ENCODE results near the gene ADAMTS12. TPM values are rescaled to one million over a fixed set of nuclear protein-coding genes. Genes with fewer than 3 reads are reported as not detected.
"Not testable (repeated sequence)": the region's sequence is repeated elsewhere in the genome, so short reads cannot be mapped to it uniquely, and the experiment has no call there.

ADAMTS12 gene
- polyA plus RNA-seq, 3 donors from 2014 or later, result not detected

- H3K36me3 Mint-ChIP-seq, result peaks cover 0 to 4% (median 0%) of the 10 kb centered on the region in 3 donors
- no peak overlapping the region for H3K4me3 Mint-ChIP-seq
- peaks cover 0 to 17% (median 0%) of the 10 kb centered on the region in 6 donors for H3K9me3 Mint-ChIP-seq
- DNase-seq, result no peak
- H3K4me1 Mint-ChIP-seq, result peaks cover 2 to 6% of the 10 kb centered on the region in 2 donors
- H3K27me3 Mint-ChIP-seq (ENCODE audit: low read depth in 3 of 3), result peaks cover 5 to 26% (median 9%) of the 10 kb centered on the region in 3 donors
- H3K27ac Mint-ChIP-seq, result no peak overlapping the region
Observed at GRCh38 chr5:33890131-33891032, 1.4 kb downstream of the ADAMTS12 start.

GRCh38 chr5:33888587-33888986 lies 3.2 kb downstream of the ADAMTS12 start:
- no peak overlapping the region for H3K4me3 Mint-ChIP-seq
- H3K9me3 Mint-ChIP-seq, result peaks cover 0 to 6% (median 0%) of the 10 kb centered on the region in 6 donors
- DNase-seq, result no peak
- peaks cover 2 to 6% of the 10 kb centered on the region in 2 donors for H3K4me1 Mint-ChIP-seq
- H3K36me3 Mint-ChIP-seq, result peaks cover 0 to 4% (median 0%) of the 10 kb centered on the region in 3 donors
- no peak overlapping the region for H3K27ac Mint-ChIP-seq
- peaks cover 0 to 30% (median 8%) of the 10 kb centered on the region in 3 donors for H3K27me3 Mint-ChIP-seq (ENCODE audit: low read depth in 3 of 3)

- Mint-ChIP-seq H3K4me3 (no peak overlapping the region), H3K4me1 (peaks cover 2 to 6% of the 10 kb centered on the region in 2 donors), H3K27me3 (ENCODE audit: low read depth in 3 of 3) (peaks cover 0 to 25% (median 4%) of the 10 kb centered on the region in 3 donors), H3K9me3 (peaks cover 0 to 6% (median 0%) of the 10 kb centered on the region in 6 donors), H3K36me3 (no peaks in the 10 kb centered on the region), H3K27ac (no peak overlapping the region)
- no peak for DNase-seq
Observed at GRCh38 chr5:33887268-33887667, 4.5 kb downstream of the ADAMTS12 start.

- no peaks in the 10 kb centered on the region for H3K36me3 Mint-ChIP-seq
Observed at GRCh38 chr5:33886283-33886682, 5.5 kb downstream of the ADAMTS12 start.

GRCh38 chr5:33885679-33886078 lies 6.1 kb downstream of the ADAMTS12 start:
- no peak for DNase-seq
- Mint-ChIP-seq H3K9me3 (peaks cover 0 to 3% (median 0%) of the 10 kb centered on the region in 6 donors), H3K4me3 (no peak overlapping the region), H3K27me3 (ENCODE audit: low read depth in 3 of 3) (peaks cover 0 to 20% (median 0%) of the 10 kb centered on the region in 3 donors), H3K36me3 (no peaks in the 10 kb centered on the region), H3K27ac (no peak overlapping the region), H3K4me1 (no peaks in the 10 kb centered on the region)

More at GRCh38 chr5:33886283-33886682, 5.5 kb downstream of the ADAMTS12 start:
- H3K27me3 Mint-ChIP-seq (ENCODE audit: low read depth in 3 of 3), result peaks cover 0 to 25% (median 0%) of the 10 kb centered on the region in 3 donors
- no peak for DNase-seq
- no peak overlapping the region for H3K27ac Mint-ChIP-seq
- H3K4me1 Mint-ChIP-seq, result peaks cover 0 to 2% of the 10 kb centered on the region in 2 donors
- H3K9me3 Mint-ChIP-seq, result peaks cover 0 to 3% (median 0%) of the 10 kb centered on the region in 6 donors
- no peak overlapping the region for H3K4me3 Mint-ChIP-seq

GRCh38 chr5:33883482-33883881 lies 8.3 kb downstream of the ADAMTS12 start:
- H3K27ac Mint-ChIP-seq, result no peak overlapping the region
- H3K4me1 Mint-ChIP-seq, result no peaks in the 10 kb centered on the region
- DNase-seq, result no peak
- H3K4me3 Mint-ChIP-seq, result no peak overlapping the region
- no peaks in the 10 kb centered on the region for H3K36me3 Mint-ChIP-seq
- H3K9me3 Mint-ChIP-seq, result peaks cover 0 to 3% (median 0%) of the 10 kb centered on the region in 6 donors
- H3K27me3 Mint-ChIP-seq (ENCODE audit: low read depth in 3 of 3), result peaks cover 0 to 4% (median 4%) of the 10 kb centered on the region in 3 donors

- Mint-ChIP-seq H3K36me3 (no peaks in the 10 kb centered on the region), H3K27me3 (ENCODE audit: low read depth in 3 of 3) (peaks cover 0 to 4% (median 4%) of the 10 kb centered on the region in 3 donors), H3K27ac (no peak overlapping the region), H3K4me1 (no peaks in the 10 kb centered on the region), H3K4me3 (no peak overlapping the region), H3K9me3 (peaks cover 0 to 4% (median under 1%) of the 10 kb centered on the region in 6 donors)
- DNase-seq, result no peak
Observed at GRCh38 chr5:33880319-33880718, 11.5 kb downstream of the ADAMTS12 start.

- no peak for DNase-seq
- H3K9me3 Mint-ChIP-seq, result peaks cover 0 to 4% (median 1%) of the 10 kb centered on the region in 6 donors
- H3K27me3 Mint-ChIP-seq (ENCODE audit: low read depth in 3 of 3), result peaks cover 0 to 6% (median 0%) of the 10 kb centered on the region in 3 donors
- H3K36me3 Mint-ChIP-seq, result no peaks in the 10 kb centered on the region
- no peaks in the 10 kb centered on the region for H3K4me1 Mint-ChIP-seq
- H3K27ac Mint-ChIP-seq, result no peak overlapping the region
- no peak overlapping the region for H3K4me3 Mint-ChIP-seq
Observed at GRCh38 chr5:33877449-33877848, 14.3 kb downstream of the ADAMTS12 start.

GRCh38 chr5:33867241-33867640 lies 24.5 kb downstream of the ADAMTS12 start:
- H3K4me1 Mint-ChIP-seq, result no peaks in the 10 kb centered on the region
- no peak for DNase-seq
- H3K9me3 Mint-ChIP-seq, result peaks cover 5 to 36% (median 14%) of the 10 kb centered on the region in 6 donors
- no peaks in the 10 kb centered on the region for H3K36me3 Mint-ChIP-seq
- H3K4me3 Mint-ChIP-seq, result no peak overlapping the region
- H3K27ac Mint-ChIP-seq, result no peak overlapping the region
- peaks cover 0 to 5% (median 4%) of the 10 kb centered on the region in 3 donors for H3K27me3 Mint-ChIP-seq (ENCODE audit: low read depth in 3 of 3)

GRCh38 chr5:33859177-33859576 lies 32.6 kb downstream of the ADAMTS12 start:
- H3K4me3 Mint-ChIP-seq; H3K9me3 Mint-ChIP-seq; H3K36me3 Mint-ChIP-seq; H3K27me3 Mint-ChIP-seq (ENCODE audit: low read depth in 3 of 3); H3K27ac Mint-ChIP-seq; H3K4me1 Mint-ChIP-seq: not testable (repeated sequence)
- DNase-seq, result peak in 2 of 3 donors; percentile 7 to 10

- Mint-ChIP-seq H3K36me3 (no peaks in the 10 kb centered on the region), H3K4me3 (no peak overlapping the region), H3K9me3 (peaks cover 0 to 4% (median 0%) of the 10 kb centered on the region in 6 donors), H3K27ac (no peak overlapping the region), H3K27me3 (ENCODE audit: low read depth in 3 of 3) (peaks cover 2 to 6% (median 5%) of the 10 kb centered on the region in 3 donors), H3K4me1 (no peaks in the 10 kb centered on the region)
- no peak for DNase-seq
Observed at GRCh38 chr5:33857037-33857436, 34.8 kb downstream of the ADAMTS12 start.

GRCh38 chr5:33855396-33855795 lies 36.4 kb downstream of the ADAMTS12 start:
- Mint-ChIP-seq H3K4me3 (no peak overlapping the region), H3K27me3 (ENCODE audit: low read depth in 3 of 3) (peaks cover 0 to 4% (median 3%) of the 10 kb centered on the region in 3 donors), H3K36me3 (no peaks in the 10 kb centered on the region), H3K27ac (no peak overlapping the region), H3K9me3 (peaks cover 0 to 4% (median 0%) of the 10 kb centered on the region in 6 donors), H3K4me1 (peaks cover 2 to 3% of the 10 kb centered on the region in 2 donors)
- no peak for DNase-seq

- DNase-seq, result no peak
- H3K4me3 Mint-ChIP-seq, result no peak overlapping the region
- H3K36me3 Mint-ChIP-seq, result no peaks in the 10 kb centered on the region
- no peak overlapping the region for H3K27ac Mint-ChIP-seq
- peaks cover 0 to 4% (median 3%) of the 10 kb centered on the region in 3 donors for H3K27me3 Mint-ChIP-seq (ENCODE audit: low read depth in 3 of 3)
- peaks cover 8 to 9% of the 10 kb centered on the region in 2 donors for H3K4me1 Mint-ChIP-seq
- H3K9me3 Mint-ChIP-seq, result peaks cover 0 to 2% (median 0%) of the 10 kb centered on the region in 6 donors
Observed at GRCh38 chr5:33854733-33855151, 37.0 kb downstream of the ADAMTS12 start.

GRCh38 chr5:33852837-33853236 lies 39.0 kb downstream of the ADAMTS12 start:
- H3K4me1 Mint-ChIP-seq, result peaks cover 8 to 10% of the 10 kb centered on the region in 2 donors
- DNase-seq, result no peak
- peaks cover 0 to 2% (median 0%) of the 10 kb centered on the region in 6 donors for H3K9me3 Mint-ChIP-seq
- H3K27ac Mint-ChIP-seq, result no peak overlapping the region
- H3K36me3 Mint-ChIP-seq, result no peaks in the 10 kb centered on the region
- no peak overlapping the region for H3K4me3 Mint-ChIP-seq
- peaks cover 0 to 5% (median 4%) of the 10 kb centered on the region in 3 donors for H3K27me3 Mint-ChIP-seq (ENCODE audit: low read depth in 3 of 3)
